Measurements from ENCODE around the gene HMCN1. TPM values are rescaled to one million over a fixed set of nuclear protein-coding genes. Genes with fewer than 3 reads are reported as not detected.

Gene HMCN1
- polyA plus RNA-seq, 1 of the 3 experiments (the other 2 are of a cell fraction): 59.5 TPM

DNA sequence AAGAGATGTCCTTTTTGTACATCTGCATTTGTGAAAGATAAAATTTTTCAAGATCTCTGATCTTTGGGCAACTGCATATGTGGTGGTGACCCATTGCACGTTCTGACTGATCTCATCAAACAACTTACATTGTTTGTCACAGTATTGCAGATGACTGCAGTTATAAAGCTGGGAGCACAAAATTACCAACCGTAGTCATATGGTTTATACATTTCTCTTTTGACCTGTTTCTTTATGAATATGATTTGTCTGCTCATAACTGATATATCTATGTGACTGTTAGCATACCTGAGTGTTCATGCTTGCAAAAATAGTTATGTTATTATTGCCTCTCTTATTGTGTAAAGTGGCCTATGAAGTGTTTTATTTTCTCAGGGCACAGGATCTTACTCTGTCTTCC lies 43.7 kb upstream of the HMCN1 start (continued):
- no peak for TF ChIP-seq PBX3 (IDR thresholded peaks at IDR 0.05)
- TF ChIP-seq, protein P1, sequence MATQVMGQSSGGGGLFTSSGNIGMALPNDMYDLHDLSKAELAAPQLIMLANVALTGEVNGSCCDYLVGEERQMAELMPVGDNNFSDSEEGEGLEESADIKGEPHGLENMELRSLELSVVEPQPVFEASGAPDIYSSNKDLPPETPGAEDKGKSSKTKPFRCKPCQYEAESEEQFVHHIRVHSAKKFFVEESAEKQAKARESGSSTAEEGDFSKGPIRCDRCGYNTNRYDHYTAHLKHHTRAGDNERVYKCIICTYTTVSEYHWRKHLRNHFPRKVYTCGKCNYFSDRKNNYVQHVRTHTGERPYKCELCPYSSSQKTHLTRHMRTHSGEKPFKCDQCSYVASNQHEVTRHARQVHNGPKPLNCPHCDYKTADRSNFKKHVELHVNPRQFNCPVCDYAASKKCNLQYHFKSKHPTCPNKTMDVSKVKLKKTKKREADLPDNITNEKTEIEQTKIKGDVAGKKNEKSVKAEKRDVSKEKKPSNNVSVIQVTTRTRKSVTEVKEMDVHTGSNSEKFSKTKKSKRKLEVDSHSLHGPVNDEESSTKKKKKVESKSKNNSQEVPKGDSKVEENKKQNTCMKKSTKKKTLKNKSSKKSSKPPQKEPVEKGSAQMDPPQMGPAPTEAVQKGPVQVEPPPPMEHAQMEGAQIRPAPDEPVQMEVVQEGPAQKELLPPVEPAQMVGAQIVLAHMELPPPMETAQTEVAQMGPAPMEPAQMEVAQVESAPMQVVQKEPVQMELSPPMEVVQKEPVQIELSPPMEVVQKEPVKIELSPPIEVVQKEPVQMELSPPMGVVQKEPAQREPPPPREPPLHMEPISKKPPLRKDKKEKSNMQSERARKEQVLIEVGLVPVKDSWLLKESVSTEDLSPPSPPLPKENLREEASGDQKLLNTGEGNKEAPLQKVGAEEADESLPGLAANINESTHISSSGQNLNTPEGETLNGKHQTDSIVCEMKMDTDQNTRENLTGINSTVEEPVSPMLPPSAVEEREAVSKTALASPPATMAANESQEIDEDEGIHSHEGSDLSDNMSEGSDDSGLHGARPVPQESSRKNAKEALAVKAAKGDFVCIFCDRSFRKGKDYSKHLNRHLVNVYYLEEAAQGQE (IDR thresholded peaks at IDR 0.05; ENCODE audit: low read depth, low read length): no peak

GRCh38 chr1:185693654-185694053 lies 40.5 kb upstream of the HMCN1 start:
- ChIA-PET CTCF (interaction anchor here (1.1 to 1.5 kb wide), 2 partner anchors 12 to 887 kb away, joined by 4 to 7 read pairs; no protein-coding TSS in a partner anchor), POLR2A (no interaction called here)
- Histone ChIP-seq H4K20me1 (ENCODE audit: insufficient read depth) (no peaks in the 10 kb centered on the region), H3K9ac (no peak overlapping the region), H3K36me3 (replicated peaks in 1 of 2; ENCODE audit: control insufficient read depth in 1 of 2, insufficient read depth in 2 of 2, low read length in 1 of 2) (peaks cover 0 to 4% of the 10 kb centered on the region in 2 experiments), H3K4me3 (ENCODE audit: low read depth in 2 of 2, low read length in 1 of 2) (no peak overlapping the region), H3K9me3 (no peaks in the 10 kb centered on the region), H3K9me2 (no peaks in the 10 kb centered on the region), H3F3A (replicated peaks; ENCODE audit: insufficient read depth) (peaks cover 3% of the 10 kb centered on the region), H3K79me2 (ENCODE audit: insufficient read depth) (no peaks in the 10 kb centered on the region), H3K4me2 (no peak overlapping the region), H2AFZ (ENCODE audit: low read depth) (no peak overlapping the region), H3K27me3 (ENCODE audit: insufficient read depth) (no peaks in the 10 kb centered on the region), H3K4me1 (ENCODE audit: control insufficient read depth in 1 of 2, insufficient read depth in 2 of 2, low read depth in 1 of 2, low read length in 1 of 2) (peaks cover 0 to 30% of the 10 kb centered on the region in 2 experiments; a peak in 2 of 4 replicates), H3K27ac (ENCODE audit: low read depth in 2 of 2, low read length in 1 of 2) (no peak overlapping the region)
- WGBS (ENCODE audit: low lambda C conversion rate): 82% methylated on average over 6 of the region's 6 CpGs
- TF ChIP-seq ELF1 (IDR thresholded peaks at IDR 0.05): no peak
- TF ChIP-seq MEF2A (IDR thresholded peaks at IDR 0.05; ENCODE audit: borderline replicate concordance, low read depth): no peak
- TF ChIP-seq TEAD4 (IDR thresholded peaks at IDR 0.05; ENCODE audit: borderline replicate concordance, insufficient read depth): no peak
- no peak for TF ChIP-seq FOXJ3 (CRISPR knock-in tag; IDR thresholded peaks at IDR 0.05)
- no peak for TF ChIP-seq SIN3A (IDR thresholded peaks at IDR 0.05; ENCODE audit: borderline replicate concordance, low read depth, low read length)
- no peak for TF ChIP-seq TCF12 (IDR thresholded peaks at IDR 0.05)
- no peak for TF ChIP-seq RXRA (IDR thresholded peaks at IDR 0.05; ENCODE audit: borderline replicate concordance, low read depth)
- no peak for TF ChIP-seq ZBTB33 (IDR thresholded peaks at IDR 0.05; ENCODE audit: borderline replicate concordance, low read depth)
- no peak for TF ChIP-seq GATA2 (CRISPR knock-in tag; IDR thresholded peaks at IDR 0.05)
- no peak for TF ChIP-seq JUND (IDR thresholded peaks at IDR 0.05)
- TF ChIP-seq IRF3 (IDR thresholded peaks at IDR 0.05; ENCODE audit: low read depth, low read length): no peak
- DNase-seq: no peak
